SH-SY5Y (cell line): ENCODE measurements around the gene EPHA2.

Experiments used
- GATA2 ChIP-seq: IDR thresholded peaks from 2 replicates; pipeline ENCODE4 v1.6.1; 2011; ENCODE audit warnings: mild to moderate bottlenecking, low read depth, low read length
- GATA3 ChIP-seq: IDR thresholded peaks from 2 replicates; pipeline ENCODE4 v1.6.1; 2011; ENCODE audit warnings: low read depth, mild to moderate bottlenecking, low read length, moderate library complexity

EPHA2 gene

DNA sequence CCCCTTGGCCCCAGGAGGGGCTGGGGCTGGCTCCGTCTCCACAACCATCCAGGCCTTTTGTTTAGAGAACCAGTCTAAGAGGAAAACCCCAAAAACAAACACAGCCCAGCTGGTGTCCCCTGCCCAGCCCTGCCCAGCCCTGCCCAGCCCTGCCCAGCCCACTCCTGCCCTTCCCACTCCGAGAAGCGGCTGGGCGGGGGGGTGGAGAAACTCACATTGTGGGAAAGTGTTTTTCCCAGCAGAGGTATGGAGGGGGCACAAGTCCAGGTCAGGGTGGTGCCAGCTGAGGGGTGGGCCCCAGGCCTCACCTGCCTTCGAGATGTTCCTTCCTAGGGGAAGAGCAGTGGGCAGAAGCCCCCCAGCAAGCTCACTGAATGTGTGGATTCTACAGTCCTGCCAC lies 72.4 kb downstream of the EPHA2 start:
- TF ChIP-seq GATA2 (no peak), GATA3 (no peak)

DNA sequence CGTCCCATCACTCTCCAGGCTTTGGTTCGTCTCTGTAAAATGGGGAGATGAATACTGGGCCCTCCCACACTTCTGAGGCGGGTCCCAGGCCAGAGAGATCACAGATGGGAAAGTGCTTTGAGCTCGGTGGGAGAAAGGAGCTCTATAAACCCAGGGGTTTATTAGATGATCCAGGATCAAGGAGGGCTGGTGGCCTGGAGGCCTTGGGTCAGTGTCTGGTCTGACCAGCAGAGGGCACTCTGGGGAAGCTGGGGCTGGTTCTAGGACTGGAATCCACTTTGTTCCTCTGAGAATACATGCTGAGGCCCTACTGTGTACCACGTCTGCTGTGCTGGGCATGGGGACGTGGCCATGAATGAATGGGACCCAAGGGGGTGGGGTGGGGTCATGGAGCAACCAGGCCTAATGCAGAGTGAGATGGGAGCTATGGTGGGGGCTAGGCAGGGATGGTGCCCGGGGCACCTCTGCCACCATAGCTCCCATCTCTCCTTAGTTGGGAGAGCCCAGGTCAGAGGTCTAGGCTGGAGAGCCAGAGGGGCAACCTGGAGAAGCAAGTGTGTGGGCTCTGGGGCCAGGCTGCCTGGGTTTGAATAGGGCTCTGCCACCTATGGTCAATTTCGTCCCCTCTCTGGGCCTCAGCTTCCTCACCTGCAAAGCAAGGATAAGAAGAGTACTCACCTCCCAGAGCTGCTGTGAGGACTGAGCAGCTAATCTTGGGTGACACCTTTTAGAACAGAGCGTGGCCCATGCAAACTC lies 73.4 kb downstream of the EPHA2 start:
- no peak for TF ChIP-seq GATA2
- no peak for TF ChIP-seq GATA3

DNA sequence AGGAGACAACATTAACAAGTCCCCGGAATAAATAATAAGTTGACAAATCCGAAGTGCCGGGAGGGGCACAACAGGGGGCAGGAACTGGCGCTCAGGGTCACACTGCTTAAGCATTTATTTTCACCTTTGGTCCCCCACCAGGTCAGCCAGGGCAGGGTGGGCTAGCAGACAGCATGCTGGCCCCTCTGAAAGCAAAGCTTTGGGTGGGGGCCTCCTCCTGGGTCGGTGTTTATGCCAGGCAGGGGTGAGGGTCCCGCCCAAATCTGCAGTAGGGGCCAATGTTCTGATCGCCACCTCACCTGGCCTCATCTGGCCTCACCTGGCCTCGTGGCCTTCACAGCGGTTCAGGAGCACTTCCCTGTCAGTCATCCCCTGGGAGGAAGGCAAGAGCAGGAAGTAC lies 74.2 kb downstream of the EPHA2 start:
- TF ChIP-seq GATA3: no peak
- no peak for TF ChIP-seq GATA2

DNA sequence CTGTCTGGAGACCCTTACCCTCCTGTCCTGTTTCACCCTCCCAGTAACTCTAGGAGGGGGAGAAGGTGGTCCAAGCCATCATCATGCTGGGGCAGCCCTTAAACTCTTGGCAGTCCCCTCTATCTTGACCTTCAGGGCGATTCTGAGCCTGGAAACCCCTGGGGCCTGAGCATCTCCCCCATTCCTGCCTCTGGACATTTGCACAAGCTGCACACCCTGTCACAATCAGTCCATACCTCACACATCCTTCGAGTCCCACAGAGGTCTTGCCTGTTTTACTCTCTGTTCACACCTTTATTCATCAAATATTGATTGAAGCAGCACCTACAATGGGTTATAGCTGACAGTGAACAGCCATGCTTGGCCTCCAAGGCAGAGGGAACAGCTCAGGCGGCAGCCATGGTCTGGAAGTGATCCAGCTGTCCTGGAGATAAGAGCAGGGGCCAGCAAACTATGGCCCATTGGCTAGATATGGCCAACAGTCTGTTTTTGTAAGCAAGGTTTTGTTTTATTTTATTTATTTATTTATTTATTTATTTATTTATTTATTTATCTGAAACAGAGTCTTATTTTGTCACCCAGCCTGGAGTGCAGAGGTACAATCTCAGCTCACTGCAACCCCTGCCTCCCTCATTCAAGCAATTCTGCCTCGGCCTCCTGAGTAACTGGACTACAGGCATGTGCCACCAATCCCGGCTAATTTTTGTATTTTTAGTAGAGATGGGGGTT lies 75.3 kb downstream of the EPHA2 start:
- TF ChIP-seq GATA2 (no peak), GATA3 (no peak)

DNA sequence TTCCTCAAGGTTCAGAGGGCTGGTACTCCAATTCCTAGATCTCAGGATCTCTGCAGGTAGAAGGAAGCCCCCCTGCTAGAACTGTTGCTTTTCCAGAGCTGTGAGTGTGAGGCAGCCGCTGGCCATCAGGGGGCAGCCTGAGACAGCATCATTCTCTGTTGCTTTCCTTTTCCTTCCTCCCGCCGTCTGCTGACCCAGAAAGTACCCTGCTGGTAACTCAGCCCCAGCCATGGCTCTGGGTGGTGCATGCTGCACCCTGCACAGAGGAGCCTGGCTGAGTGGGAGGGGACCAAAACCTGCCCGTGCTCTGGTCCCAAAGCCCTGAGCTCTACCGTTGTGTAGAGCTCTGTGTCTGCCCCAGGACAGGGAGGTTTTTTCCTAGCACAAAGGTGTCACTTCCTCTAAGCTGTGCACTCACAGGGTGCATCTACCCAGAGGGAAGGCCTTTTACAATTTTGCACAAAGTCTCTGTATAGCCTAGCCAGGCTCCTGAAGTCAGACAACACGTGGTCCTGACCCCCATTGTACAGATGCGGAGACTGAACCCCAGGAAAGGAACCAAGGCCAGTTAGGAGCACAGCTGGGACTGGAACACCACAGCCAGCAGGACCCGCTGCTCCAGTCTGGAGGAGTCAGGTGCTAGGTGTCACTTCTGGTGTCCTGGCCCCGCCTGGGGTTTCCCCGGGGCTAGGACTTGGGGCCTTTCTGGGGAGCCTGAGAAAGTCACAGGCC lies 76.8 kb downstream of the EPHA2 start:
- TF ChIP-seq GATA2: no peak
- TF ChIP-seq GATA3: no peak

DNA sequence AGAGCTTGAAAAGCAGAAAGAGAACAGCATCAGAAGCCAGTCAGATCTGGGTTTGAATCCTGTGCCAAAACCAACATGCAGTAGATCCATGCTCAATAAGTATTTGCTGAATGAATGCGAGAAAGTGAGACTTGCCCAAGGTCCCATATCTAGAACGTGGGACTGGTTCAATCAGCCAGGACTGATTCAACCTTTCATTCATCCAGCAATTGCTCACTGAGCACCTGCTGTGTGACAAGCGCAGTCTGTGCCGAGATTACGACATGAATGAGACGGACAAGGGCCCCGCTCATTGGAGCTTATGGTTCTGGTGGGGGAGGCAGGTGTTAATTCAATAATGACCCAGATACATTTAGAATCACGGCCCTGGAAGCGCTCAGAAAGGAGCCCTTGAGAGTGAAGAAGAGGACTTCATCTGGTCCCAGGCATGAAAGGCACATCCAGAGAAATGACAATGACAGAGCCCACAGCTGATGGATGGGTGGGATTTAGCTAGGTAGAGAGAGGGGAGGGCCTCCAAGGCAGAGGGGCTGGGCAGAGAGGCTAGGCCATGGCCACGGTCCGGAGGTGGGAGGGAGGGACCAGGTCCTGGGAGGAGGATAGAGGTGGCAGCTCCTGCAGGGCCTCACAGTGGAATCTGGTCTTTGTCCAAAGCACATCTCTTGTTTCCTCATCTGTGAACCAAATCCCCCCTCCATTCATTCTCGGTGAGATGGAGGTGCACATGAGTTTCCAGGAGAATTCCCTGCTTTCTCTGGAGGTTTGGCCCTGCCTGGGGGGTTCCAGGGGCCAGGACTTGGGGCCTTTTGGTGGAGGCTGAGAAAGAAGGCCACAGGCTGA lies 78.2 kb downstream of the EPHA2 start:
- TF ChIP-seq GATA2 (no peak), GATA3 (no peak)

DNA sequence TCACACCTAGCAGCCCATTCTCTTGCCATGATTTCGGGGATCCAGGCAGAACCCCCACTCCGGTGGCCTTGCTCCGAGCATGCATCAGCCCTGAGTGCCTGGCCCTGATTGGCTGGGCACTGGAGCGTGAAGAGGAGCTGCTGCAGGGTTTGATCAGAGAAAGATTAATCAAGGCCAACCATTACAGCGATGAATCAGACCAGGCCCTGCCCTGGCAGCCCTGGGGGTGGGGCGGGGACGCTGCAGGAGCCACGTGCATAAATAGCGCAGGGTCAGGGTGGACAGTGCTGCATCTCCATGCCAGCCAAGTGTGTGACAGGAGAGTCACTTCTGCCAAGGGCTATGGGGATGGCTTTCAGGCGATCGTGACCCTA lies 79.0 kb downstream of the EPHA2 start:
- TF ChIP-seq GATA2: peak; percentile 93
- TF ChIP-seq GATA3: no peak

DNA sequence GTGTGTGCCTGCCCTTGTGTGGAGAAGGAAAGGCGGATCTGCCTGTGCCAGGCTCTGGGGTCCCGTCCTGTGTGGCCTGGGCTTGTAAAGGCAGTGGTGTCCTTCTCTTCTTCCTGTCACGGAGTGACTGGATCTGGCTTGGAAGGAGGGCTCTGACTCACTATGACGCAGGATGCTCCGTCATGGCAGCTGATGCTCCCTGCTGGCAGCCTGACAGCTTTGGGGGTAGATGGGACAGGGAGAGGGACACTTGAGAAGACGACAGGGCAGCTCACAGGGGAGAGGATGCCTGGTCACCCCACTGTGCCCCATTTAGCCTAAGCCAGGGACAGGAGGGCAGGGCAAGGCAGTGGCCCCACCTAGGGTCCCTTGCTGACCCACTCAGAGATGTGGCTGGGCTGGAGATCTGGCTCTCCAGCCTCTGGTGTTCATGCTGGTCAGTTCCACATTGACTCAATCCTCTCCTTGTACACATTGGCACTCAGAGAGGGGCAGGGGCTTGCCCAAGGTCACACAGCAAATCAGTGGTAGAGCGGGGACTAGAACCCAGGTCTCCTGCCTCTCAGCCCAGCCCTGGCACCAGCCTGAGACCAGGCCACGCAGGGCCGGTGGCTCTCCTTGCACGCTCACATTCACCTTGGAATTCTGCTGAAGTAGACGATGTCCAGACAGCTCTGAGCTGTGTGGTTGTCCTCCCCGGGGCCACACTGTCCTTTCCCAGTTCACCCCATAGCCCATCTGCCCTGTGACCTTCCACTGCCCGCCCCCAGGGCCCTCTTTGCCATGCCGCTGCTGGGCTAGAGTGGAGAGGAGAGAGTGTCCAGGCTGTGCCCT lies 79.6 kb downstream of the EPHA2 start:
- TF ChIP-seq GATA2 (no peak), GATA3 (no peak)

DNA sequence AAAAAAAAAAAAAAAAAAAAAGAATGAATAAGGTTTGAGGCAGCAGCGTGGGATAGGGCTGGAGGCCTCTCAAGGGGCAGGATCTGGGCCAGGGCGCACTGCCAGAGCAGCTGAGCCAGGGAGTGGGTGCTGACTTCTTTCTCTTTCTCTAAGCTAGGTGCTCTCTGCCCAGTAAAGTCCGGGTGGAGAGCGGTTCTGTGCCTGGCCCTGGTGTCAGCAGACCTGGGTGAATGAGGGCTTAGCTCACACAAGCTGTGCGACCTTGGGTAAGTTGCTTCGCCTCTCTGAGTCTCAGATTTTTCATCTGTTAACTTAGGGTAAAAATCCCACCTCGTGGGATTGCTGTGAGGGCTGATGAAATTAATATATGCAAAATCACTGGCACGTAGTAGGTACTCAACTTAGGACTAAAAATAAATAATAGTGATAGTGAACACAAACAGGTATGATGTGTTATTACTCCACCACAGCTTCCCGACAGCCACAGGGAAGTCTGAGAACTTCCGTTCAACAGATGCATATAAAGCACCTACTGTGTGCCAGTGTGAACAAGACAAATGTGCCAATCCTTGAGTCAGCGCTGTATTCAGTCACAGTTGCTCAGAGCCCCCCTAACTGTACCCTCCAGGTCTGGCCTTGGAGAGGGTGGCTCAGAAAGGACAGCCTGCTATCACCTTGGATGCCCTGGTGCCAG lies 80.4 kb downstream of the EPHA2 start:
- TF ChIP-seq GATA3 (no peak), GATA2 (no peak)
